T-helper 1 cell treated with Interleukin-12 subunit alpha and Interleukin-12 subunit beta and Interleukin-4 antibody, amounts not matched to agents 30 μg/mL and 1 μg/mL, for 36 hours (primary cell): ENCODE data around the gene TRAPPC5.

Source experiments
- H3K27ac Mint-ChIP-seq: one replicate; pipeline ENCODE4 v1.8.0; 2021; ENCODE audit warnings: mild to moderate bottlenecking, mixed read lengths
- H3K27me3 Mint-ChIP-seq: one replicate; pipeline ENCODE4 v1.8.0; 2021; ENCODE audit warnings: low read depth, mixed read lengths
- H3K36me3 Mint-ChIP-seq: one replicate; pipeline ENCODE4 v1.8.0; 2021; ENCODE audit warnings: low read depth, mixed read lengths
- H3K4me1 Mint-ChIP-seq: one replicate; pipeline ENCODE4 v1.8.0; 2021; ENCODE audit warnings: low read depth, mixed read lengths
- H3K4me3 Mint-ChIP-seq: one replicate; pipeline ENCODE4 v1.8.0; 2021; ENCODE audit warnings: mild to moderate bottlenecking, moderate library complexity, mixed read lengths
- H3K9me3 Mint-ChIP-seq: one replicate; pipeline ENCODE4 v1.8.0; 2021; ENCODE audit warnings: mixed read lengths

The TRAPPC5 gene

DNA sequence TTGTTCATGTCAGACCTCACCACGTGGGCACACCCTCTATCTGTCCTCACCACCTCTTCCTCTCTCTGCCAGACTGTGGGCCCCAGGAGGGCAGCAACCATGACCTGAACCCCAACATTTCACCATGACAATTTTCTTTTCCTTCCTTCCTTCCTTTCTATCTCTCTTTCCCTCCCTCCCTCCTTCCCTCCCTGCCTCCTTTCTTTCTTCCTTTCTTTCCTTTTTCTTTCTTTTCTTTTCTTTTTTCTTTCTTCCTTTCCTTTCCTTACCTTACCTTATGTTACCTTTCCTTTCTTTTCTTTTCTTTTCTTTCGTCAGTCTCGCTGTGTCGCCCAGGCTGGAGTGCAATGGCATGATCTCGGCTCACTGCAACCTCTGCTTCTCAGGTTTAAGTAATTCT, 30.0 kb downstream of the TRAPPC5 start:
- Mint-ChIP-seq H3K4me1 (peaks cover 13% of the 10 kb centered on the region), H3K27me3 (peaks cover 11% of the 10 kb centered on the region), H3K9me3 (no peaks in the 10 kb centered on the region)

DNA sequence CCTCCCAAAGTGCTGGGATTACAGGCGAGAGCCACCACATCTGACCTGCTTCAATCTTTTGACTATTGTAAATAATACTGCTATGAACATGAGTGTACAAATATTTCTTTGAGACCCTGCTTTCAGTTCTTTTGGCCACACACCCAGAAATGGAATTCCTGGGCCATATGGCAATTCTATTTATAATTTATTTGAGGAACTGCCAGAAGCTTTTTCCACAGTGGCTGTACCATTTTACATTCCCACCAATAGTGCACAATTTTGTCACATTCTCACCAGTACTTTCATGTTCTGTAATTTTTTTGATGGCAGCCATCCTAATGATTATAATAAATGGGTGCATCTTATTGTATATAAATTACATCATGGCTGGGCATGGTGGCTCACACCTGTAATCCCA, 35.0 kb downstream of the TRAPPC5 start:
- Mint-ChIP-seq H3K27me3 (no peaks in the 10 kb centered on the region), H3K9me3 (peaks cover 6% of the 10 kb centered on the region), H3K36me3 (no peaks in the 10 kb centered on the region), H3K4me3 (no peak overlapping the region), H3K27ac (no peak overlapping the region), H3K4me1 (no peaks in the 10 kb centered on the region)

More for the DNA sequence above, 30.0 kb downstream of the TRAPPC5 start:
- Mint-ChIP-seq H3K4me3 (no peak overlapping the region), H3K27ac (no peak overlapping the region), H3K36me3 (no peaks in the 10 kb centered on the region)

DNA sequence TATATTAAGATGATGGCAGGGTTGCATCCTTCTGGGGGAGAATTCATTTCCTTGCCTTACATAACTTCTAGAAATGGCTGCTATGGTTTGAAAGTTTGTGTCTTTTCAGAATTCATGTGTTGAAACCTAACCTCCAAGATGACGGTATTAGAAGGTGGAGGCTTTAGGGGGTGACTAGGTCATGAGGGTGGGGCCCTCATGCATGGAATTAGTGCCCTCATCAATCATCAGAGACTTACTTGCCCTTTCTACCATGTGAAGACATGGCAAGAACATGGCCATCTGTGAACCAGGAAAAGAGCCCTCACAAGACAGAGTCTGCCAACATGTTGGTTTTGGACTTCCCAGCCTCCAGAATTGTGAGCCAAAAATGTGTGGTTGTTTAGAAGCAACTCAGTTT, 36.1 kb downstream of the TRAPPC5 start:
- no peaks in the 10 kb centered on the region for H3K36me3 Mint-ChIP-seq
- no peaks in the 10 kb centered on the region for H3K4me1 Mint-ChIP-seq
- H3K9me3 Mint-ChIP-seq: peaks cover 6% of the 10 kb centered on the region
- no peaks in the 10 kb centered on the region for H3K27me3 Mint-ChIP-seq
- H3K27ac Mint-ChIP-seq: no peak overlapping the region
- no peak overlapping the region for H3K4me3 Mint-ChIP-seq

GRCh38 chr19:7718668-7719067, 38.0 kb downstream of the TRAPPC5 start:
- H3K27me3 Mint-ChIP-seq: no peaks in the 10 kb centered on the region
- H3K9me3 Mint-ChIP-seq: peaks cover 6% of the 10 kb centered on the region
- no peaks in the 10 kb centered on the region for H3K4me1 Mint-ChIP-seq
- no peak overlapping the region for H3K27ac Mint-ChIP-seq
- H3K36me3 Mint-ChIP-seq: no peaks in the 10 kb centered on the region
- H3K4me3 Mint-ChIP-seq: no peak overlapping the region

GRCh38 chr19:7720351-7720750, 39.7 kb downstream of the TRAPPC5 start:
- Mint-ChIP-seq H3K4me3 (no peak overlapping the region), H3K4me1 (no peaks in the 10 kb centered on the region), H3K27me3 (no peaks in the 10 kb centered on the region), H3K9me3 (peaks cover 6% of the 10 kb centered on the region), H3K36me3 (no peaks in the 10 kb centered on the region), H3K27ac (no peak overlapping the region)

GRCh38 chr19:7722231-7722651, 41.6 kb downstream of the TRAPPC5 start:
- Mint-ChIP-seq H3K4me1 (no peaks in the 10 kb centered on the region), H3K36me3 (no peaks in the 10 kb centered on the region), H3K27ac (no peak overlapping the region), H3K27me3 (peaks cover under 1% of the 10 kb centered on the region), H3K9me3 (no peaks in the 10 kb centered on the region), H3K4me3 (no peak overlapping the region)

- Mint-ChIP-seq H3K27me3 (peaks cover 30% of the 10 kb centered on the region), H3K9me3 (no peaks in the 10 kb centered on the region), H3K36me3 (no peaks in the 10 kb centered on the region), H3K4me1 (no peaks in the 10 kb centered on the region), H3K27ac (no peak overlapping the region), H3K4me3 (no peak overlapping the region)
Observed at GRCh38 chr19:7725791-7726190, 45.2 kb downstream of the TRAPPC5 start.

GRCh38 chr19:7729211-7729610, 48.6 kb downstream of the TRAPPC5 start:
- Mint-ChIP-seq H3K27me3 (peaks cover 51% of the 10 kb centered on the region), H3K4me1 (no peaks in the 10 kb centered on the region), H3K4me3 (no peak overlapping the region)

GRCh38 chr19:7729831-7730285, 49.2 kb downstream of the TRAPPC5 start:
- Mint-ChIP-seq H3K27me3 (peaks cover 57% of the 10 kb centered on the region), H3K36me3 (no peaks in the 10 kb centered on the region), H3K9me3 (no peaks in the 10 kb centered on the region), H3K4me1 (no peaks in the 10 kb centered on the region), H3K4me3 (no peak overlapping the region), H3K27ac (no peak overlapping the region)

More at GRCh38 chr19:7729211-7729610, 48.6 kb downstream of the TRAPPC5 start:
- Mint-ChIP-seq H3K27ac (no peak overlapping the region), H3K36me3 (no peaks in the 10 kb centered on the region), H3K9me3 (no peaks in the 10 kb centered on the region)

- no peaks in the 10 kb centered on the region for H3K36me3 Mint-ChIP-seq
- no peaks in the 10 kb centered on the region for H3K9me3 Mint-ChIP-seq
- peaks cover 63% of the 10 kb centered on the region for H3K27me3 Mint-ChIP-seq
- H3K4me3 Mint-ChIP-seq: no peak overlapping the region
- no peaks in the 10 kb centered on the region for H3K4me1 Mint-ChIP-seq
- H3K27ac Mint-ChIP-seq: no peak overlapping the region
Observed at GRCh38 chr19:7730286-7731217, 49.9 kb downstream of the TRAPPC5 start.

DNA sequence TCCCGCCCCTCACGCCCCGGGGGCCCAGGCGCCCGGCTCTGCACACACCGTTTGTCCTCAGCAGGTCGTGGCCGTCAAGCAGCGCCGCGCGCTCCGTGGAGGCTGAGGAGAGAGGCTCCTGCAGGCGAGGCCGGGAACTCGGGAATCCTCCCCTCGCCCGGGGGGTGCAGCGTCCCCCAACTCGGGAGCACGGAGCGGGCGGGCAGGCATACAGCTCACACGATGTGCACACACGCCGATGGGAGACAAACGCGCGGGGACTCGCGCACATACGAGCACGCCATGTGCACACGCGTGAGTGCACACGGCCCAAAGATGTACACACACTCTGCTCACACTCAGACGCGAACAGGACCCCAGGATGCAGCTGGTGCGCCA, 50.6 kb downstream of the TRAPPC5 start:
- H3K27ac Mint-ChIP-seq: no peak overlapping the region
- no peaks in the 10 kb centered on the region for H3K4me1 Mint-ChIP-seq
- H3K27me3 Mint-ChIP-seq: peaks cover 66% of the 10 kb centered on the region
- H3K4me3 Mint-ChIP-seq: no peak overlapping the region
- H3K9me3 Mint-ChIP-seq: no peaks in the 10 kb centered on the region
- no peaks in the 10 kb centered on the region for H3K36me3 Mint-ChIP-seq

GRCh38 chr19:7731615-7732014, 51.0 kb downstream of the TRAPPC5 start:
- Mint-ChIP-seq H3K36me3 (no peaks in the 10 kb centered on the region), H3K27me3 (peaks cover 66% of the 10 kb centered on the region), H3K4me1 (no peaks in the 10 kb centered on the region)

DNA sequence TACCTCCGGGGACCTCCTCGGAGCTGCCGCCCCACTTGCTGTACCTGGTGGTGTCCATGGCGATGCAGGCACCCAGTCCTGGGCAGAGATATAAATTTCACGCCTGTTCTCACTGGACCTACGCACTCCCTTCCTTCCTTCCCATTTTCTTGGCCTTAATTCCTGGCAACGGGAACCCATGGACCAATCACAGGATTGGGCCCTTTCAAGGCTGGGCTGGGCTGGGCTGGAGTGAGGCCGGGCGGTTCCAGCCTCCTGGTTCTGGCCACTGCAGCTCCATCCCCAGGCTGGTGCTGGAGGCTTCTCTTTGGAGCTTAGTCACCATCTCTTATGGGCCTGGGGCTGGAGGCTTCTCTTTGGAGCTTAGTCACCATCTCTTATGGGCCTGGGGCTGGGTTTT, 51.4 kb downstream of the TRAPPC5 start, which contains the start of gene CLEC4G:
CLEC4G (minus strand) TSS at position 66 of the 400 bp plus-strand sequence; CDS start at position 58, 8 bp downstream.
- Mint-ChIP-seq H3K27me3 (peaks cover 66% of the 10 kb centered on the region), H3K4me1 (no peaks in the 10 kb centered on the region), H3K36me3 (no peaks in the 10 kb centered on the region), H3K27ac (no peak within 1 kb of the TSS), H3K4me3 (no peak within 1 kb of the TSS), H3K9me3 (no peaks in the 10 kb centered on the region)

More at GRCh38 chr19:7731615-7732014, 51.0 kb downstream of the TRAPPC5 start:
- Mint-ChIP-seq H3K4me3 (no peak overlapping the region), H3K27ac (no peak overlapping the region), H3K9me3 (no peaks in the 10 kb centered on the region)

- Mint-ChIP-seq H3K9me3 (no peaks in the 10 kb centered on the region), H3K4me3 (no peak overlapping the region)
Observed at GRCh38 chr19:7733376-7733775, 52.7 kb downstream of the TRAPPC5 start.

More at GRCh38 chr19:7733376-7733775, 52.7 kb downstream of the TRAPPC5 start:
- Mint-ChIP-seq H3K27me3 (peaks cover 55% of the 10 kb centered on the region), H3K36me3 (no peaks in the 10 kb centered on the region), H3K4me1 (no peaks in the 10 kb centered on the region), H3K27ac (no peak overlapping the region)
